Ishikawa (cell line): ENCODE measurements around the gene RALGPS2.

Experiments
- CEBPB ChIP-seq: IDR thresholded peaks from 2 replicates; pipeline ENCODE4 v1.6.1; 2012
- CREB1 ChIP-seq: IDR thresholded peaks from 2 replicates; pipeline ENCODE4 v1.6.1; 2012; ENCODE audit warnings: low read depth
- EGR1 ChIP-seq: IDR thresholded peaks from 2 replicates; pipeline ENCODE4 v1.6.1; 2012
- EP300 ChIP-seq: IDR thresholded peaks from 2 replicates; pipeline ENCODE4 v1.6.1; 2012; ENCODE audit warnings: borderline replicate concordance
- FOXM1 ChIP-seq: IDR thresholded peaks from 2 replicates; pipeline ENCODE4 v1.6.1; 2012; ENCODE audit warnings: low read depth, borderline replicate concordance
- NFIC ChIP-seq: IDR thresholded peaks from 2 replicates; pipeline ENCODE4 v1.6.1; 2012
- RAD21 ChIP-seq: IDR thresholded peaks from 2 replicates; pipeline ENCODE4 v1.6.1; 2012; ENCODE audit warnings: low read depth
- TAF1 ChIP-seq: IDR thresholded peaks from 2 replicates; pipeline ENCODE4 v1.6.1; 2012; ENCODE audit warnings: low read depth, mild to moderate bottlenecking
- TCF12 ChIP-seq: IDR thresholded peaks from 2 replicates; pipeline ENCODE4 v1.6.1; 2012; ENCODE audit warnings: low read depth
- TEAD4 ChIP-seq: IDR thresholded peaks from 2 replicates; pipeline ENCODE4 v1.6.1; 2012
- YY1 ChIP-seq: IDR thresholded peaks from 2 replicates; pipeline ENCODE4 v1.6.1; 2012; ENCODE audit warnings: low read depth
- ZBTB7A ChIP-seq: IDR thresholded peaks from 2 replicates; pipeline ENCODE4 v1.6.1; 2012; ENCODE audit warnings: low read depth
- TF ChIP-seq, protein P1 (sequence below): IDR thresholded peaks from 2 replicates; pipeline ENCODE4 v1.6.1; 2012; ENCODE audit warnings: low read depth, mild to moderate bottlenecking
- TF ChIP-seq, protein P2 (sequence below): IDR thresholded peaks from 2 replicates; pipeline ENCODE4 v1.6.1; 2012
- TF ChIP-seq, protein P3 (sequence below): IDR thresholded peaks from 2 replicates; pipeline ENCODE4 v1.6.1; 2012

Gene RALGPS2

DNA sequence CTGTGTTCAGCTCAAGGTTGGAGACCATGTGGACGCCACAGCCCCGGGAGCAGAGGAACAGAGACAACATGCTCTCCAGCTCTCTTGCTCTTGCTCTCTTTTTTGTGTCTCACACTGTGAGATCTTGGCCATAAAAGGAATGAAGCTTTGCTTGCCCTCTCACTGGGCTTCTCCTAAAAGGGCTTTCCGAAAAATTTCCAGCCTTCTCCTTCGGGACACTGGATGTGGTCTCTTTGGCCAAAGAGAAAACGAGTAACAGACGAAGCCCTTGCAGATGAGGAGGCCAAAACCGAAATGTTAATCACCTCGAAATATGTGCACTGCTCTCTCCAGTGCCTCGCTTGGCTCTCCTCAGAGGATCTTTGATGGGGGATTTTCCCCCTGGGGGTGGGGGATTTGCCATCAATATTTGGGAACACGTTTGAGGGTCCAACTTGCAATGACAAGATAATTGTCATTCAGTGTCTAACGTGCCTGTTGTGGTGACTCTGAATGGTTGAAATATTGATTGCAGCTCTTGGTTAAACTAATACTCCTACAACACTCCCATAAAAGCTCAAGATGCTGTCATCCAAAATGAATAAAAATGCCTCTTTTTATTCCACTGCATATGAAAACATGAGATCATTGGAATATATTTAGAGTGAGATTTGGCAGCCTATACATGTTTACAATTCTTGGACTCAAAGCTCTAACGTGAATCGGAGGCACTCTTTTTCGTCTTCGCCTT, 214.5 kb downstream of the RALGPS2 start:
- TF ChIP-seq NFIC, result no peak
- TF ChIP-seq TAF1, result no peak
- TF ChIP-seq, protein P1, sequence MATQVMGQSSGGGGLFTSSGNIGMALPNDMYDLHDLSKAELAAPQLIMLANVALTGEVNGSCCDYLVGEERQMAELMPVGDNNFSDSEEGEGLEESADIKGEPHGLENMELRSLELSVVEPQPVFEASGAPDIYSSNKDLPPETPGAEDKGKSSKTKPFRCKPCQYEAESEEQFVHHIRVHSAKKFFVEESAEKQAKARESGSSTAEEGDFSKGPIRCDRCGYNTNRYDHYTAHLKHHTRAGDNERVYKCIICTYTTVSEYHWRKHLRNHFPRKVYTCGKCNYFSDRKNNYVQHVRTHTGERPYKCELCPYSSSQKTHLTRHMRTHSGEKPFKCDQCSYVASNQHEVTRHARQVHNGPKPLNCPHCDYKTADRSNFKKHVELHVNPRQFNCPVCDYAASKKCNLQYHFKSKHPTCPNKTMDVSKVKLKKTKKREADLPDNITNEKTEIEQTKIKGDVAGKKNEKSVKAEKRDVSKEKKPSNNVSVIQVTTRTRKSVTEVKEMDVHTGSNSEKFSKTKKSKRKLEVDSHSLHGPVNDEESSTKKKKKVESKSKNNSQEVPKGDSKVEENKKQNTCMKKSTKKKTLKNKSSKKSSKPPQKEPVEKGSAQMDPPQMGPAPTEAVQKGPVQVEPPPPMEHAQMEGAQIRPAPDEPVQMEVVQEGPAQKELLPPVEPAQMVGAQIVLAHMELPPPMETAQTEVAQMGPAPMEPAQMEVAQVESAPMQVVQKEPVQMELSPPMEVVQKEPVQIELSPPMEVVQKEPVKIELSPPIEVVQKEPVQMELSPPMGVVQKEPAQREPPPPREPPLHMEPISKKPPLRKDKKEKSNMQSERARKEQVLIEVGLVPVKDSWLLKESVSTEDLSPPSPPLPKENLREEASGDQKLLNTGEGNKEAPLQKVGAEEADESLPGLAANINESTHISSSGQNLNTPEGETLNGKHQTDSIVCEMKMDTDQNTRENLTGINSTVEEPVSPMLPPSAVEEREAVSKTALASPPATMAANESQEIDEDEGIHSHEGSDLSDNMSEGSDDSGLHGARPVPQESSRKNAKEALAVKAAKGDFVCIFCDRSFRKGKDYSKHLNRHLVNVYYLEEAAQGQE, result no peak
- TF ChIP-seq TCF12, result no peak
- TF ChIP-seq, protein P2, sequence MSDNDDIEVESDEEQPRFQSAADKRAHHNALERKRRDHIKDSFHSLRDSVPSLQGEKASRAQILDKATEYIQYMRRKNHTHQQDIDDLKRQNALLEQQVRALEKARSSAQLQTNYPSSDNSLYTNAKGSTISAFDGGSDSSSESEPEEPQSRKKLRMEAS, result no peak
- no peak for TF ChIP-seq EP300
- TF ChIP-seq YY1, result no peak
- no peak for TF ChIP-seq RAD21
- no peak for TF ChIP-seq CREB1
- TF ChIP-seq TEAD4, result no peak
- no peak for TF ChIP-seq FOXM1
- TF ChIP-seq, protein P3, sequence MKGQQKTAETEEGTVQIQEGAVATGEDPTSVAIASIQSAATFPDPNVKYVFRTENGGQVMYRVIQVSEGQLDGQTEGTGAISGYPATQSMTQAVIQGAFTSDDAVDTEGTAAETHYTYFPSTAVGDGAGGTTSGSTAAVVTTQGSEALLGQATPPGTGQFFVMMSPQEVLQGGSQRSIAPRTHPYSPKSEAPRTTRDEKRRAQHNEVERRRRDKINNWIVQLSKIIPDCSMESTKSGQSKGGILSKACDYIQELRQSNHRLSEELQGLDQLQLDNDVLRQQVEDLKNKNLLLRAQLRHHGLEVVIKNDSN, result no peak
- no peak for TF ChIP-seq ZBTB7A
- no peak for TF ChIP-seq EGR1
- no peak for TF ChIP-seq CEBPB

DNA sequence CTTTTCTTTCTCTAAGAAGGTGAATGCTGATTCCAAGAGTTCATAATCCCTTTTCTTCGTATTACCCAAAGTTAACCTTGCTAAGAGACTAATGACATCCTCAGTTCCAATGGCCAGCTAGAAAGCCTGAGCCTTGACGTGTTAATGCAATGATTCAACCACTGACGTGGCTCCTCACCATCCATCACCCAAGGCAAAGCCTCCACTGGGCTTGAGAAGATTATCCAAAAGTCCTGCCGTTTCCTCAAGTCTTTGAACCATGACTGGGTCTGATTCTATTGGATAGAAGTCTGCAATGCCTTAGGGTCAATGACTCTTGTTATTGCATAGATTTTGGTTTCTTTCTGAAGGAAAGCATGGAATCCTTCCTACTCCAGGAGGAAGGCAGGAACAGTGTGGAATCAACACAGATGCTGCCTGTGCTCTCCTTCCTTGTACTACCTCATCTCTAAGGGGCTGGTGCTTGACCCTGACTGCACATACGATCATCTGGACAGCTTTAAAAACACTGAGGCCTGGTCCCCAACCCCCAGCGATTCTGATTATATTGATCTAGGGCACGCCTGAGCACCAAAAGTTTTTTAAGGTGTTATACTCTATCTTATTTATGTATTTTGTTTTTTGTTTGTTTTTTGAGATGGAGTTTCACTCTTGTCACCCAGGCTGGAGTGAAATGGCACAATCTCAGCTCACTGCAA, 215.2 kb downstream of the RALGPS2 start:
- TF ChIP-seq ZBTB7A (no peak), YY1 (no peak), CREB1 (no peak), TCF12 (no peak), TAF1 (no peak), EP300 (no peak), CEBPB (no peak), TEAD4 (no peak), FOXM1 (no peak), RAD21 (no peak), NFIC (no peak), EGR1 (no peak)
- TF ChIP-seq, protein P1, result no peak
- TF ChIP-seq, protein P2, result no peak
- TF ChIP-seq, protein P3, result no peak

DNA sequence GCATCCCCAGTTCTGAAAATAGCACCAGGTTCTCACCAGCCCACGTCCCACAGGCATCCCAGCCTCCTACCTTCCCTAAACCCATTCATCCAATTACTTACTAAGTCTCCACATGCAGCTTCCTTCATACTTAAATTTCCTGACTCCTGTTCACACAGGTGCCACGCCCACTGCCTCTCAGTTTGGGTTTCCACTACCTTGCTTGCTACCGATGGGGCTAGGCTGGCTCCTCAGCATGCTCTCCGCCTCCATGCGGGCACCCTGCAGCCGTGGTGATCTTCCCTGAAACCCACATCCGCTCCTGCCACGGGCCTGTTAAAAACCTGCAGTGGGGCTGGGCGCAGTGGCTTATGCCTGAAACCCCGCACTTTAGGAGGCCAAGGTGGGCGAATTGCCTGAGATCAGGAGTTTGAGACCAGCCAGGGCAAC, 216.2 kb downstream of the RALGPS2 start:
- TF ChIP-seq CEBPB (no peak), TCF12 (no peak), TEAD4 (no peak), TAF1 (no peak), RAD21 (no peak), EP300 (no peak), CREB1 (no peak), YY1 (no peak), FOXM1 (no peak), EGR1 (no peak), ZBTB7A (no peak), NFIC (no peak)
- TF ChIP-seq, protein P1, result no peak
- TF ChIP-seq, protein P2, result no peak
- TF ChIP-seq, protein P3, result no peak
